Neural cell (in vitro differentiated cells): Measurements from ENCODE around the gene CHST11. TPM values are rescaled to one million over a fixed set of nuclear protein-coding genes. Genes with fewer than 3 reads are reported as not detected.

Source experiments
- H2AFZ ChIP-seq: fragments of 200-600, 300-800 bp; sonication (generic), shearing (Covaris generic); 2 replicates; pipeline ENCODE4 v1.6.0; 2014; ENCODE audit warnings: low read depth, mild to moderate bottlenecking, antibody characterized with exemption, low read length, moderate library complexity
- H3F3A ChIP-seq: fragments of 200-600 bp; shearing (Covaris generic); 2 replicates; pipeline ENCODE4 v1.6.1; 2016; ENCODE audit warnings: mild to moderate bottlenecking, moderate library complexity, mixed read lengths, antibody characterized with exemption, low read length; ENCODE audit not compliant: insufficient read depth, poor library complexity, severe bottlenecking
- H3K27ac ChIP-seq: fragments of 200-600, 300-800 bp; sonication (generic), shearing (Covaris generic); 2 replicates; pipeline ENCODE4 v1.5.1; 2014; ENCODE audit warnings: mild to moderate bottlenecking, low read length, moderate library complexity
- H3K27me3 ChIP-seq: fragments of 300-800, 200-600 bp; sonication (generic), shearing (Covaris generic); 2 replicates; pipeline ENCODE4 v1.6.0; 2014; ENCODE audit warnings: mild to moderate bottlenecking, low read depth, low read length, moderate library complexity; ENCODE audit not compliant: insufficient read depth
- H3K36me3 ChIP-seq: fragments of 300-800, 200-600 bp; sonication (generic), shearing (Covaris generic); 2 replicates; pipeline ENCODE4 v1.5.1; 2014; ENCODE audit warnings: mild to moderate bottlenecking, antibody characterized with exemption, low read length, moderate library complexity; ENCODE audit not compliant: insufficient read depth
- H3K4me2 ChIP-seq: fragments of 300-800, 200-600 bp; sonication (generic), shearing (Covaris generic); 2 replicates; pipeline ENCODE4 v1.6.0; 2014; ENCODE audit warnings: mild to moderate bottlenecking, low read length
- H3K4me3 ChIP-seq: fragments of 300-800, 200-600 bp; sonication (generic), shearing (Covaris generic); 2 replicates; pipeline ENCODE4 v1.5.1; 2014; ENCODE audit warnings: mild to moderate bottlenecking, low read length, moderate library complexity
- H3K79me2 ChIP-seq: fragments of 200-600 bp; shearing (Covaris generic); replicated peaks from 2 replicates; pipeline ENCODE4 v1.6.0; 2014; ENCODE audit warnings: mild to moderate bottlenecking, low read length, moderate library complexity; ENCODE audit not compliant: insufficient read depth
- H3K9ac ChIP-seq: fragments of 300-800, 200-600 bp; sonication (generic), shearing (Covaris generic); 2 replicates; pipeline ENCODE4 v1.6.1; 2016; ENCODE audit warnings: mild to moderate bottlenecking, low read length, mixed read lengths
- H3K9me2 ChIP-seq: fragments of 200-600 bp; shearing (Covaris generic); 2 replicates; pipeline ENCODE4 v1.6.1; 2016; ENCODE audit warnings: mild to moderate bottlenecking, low read length, mixed read lengths; ENCODE audit not compliant: insufficient read depth
- H3K9me3 ChIP-seq: fragments of 200-600, 300-800 bp; sonication (generic), shearing (Covaris generic); 2 replicates; pipeline ENCODE4 v1.6.1; 2016; ENCODE audit warnings: mild to moderate bottlenecking, mixed run types, low read length, moderate library complexity, mixed read lengths
- H4K20me1 ChIP-seq: fragments of 200-600 bp; shearing (Covaris generic); 2 replicates; pipeline ENCODE4 v1.6.1; 2016; ENCODE audit warnings: mild to moderate bottlenecking, mixed run types; ENCODE audit not compliant: insufficient read depth
- EP300 ChIP-seq: fragments of 450-650 bp; conservative IDR thresholded peaks from 2 replicates; pipeline ENCODE4 v1.6.1; 2014; ENCODE audit warnings: antibody characterized with exemption, mild to moderate bottlenecking, moderate library complexity; ENCODE audit not compliant: poor library complexity, severe bottlenecking
- EZH2 ChIP-seq: fragments of 200-600, 300-800 bp; shearing (Covaris generic), sonication (generic); IDR thresholded peaks from 2 replicates; pipeline ENCODE4 v1.6.1; 2014; ENCODE audit warnings: antibody characterized with exemption, low read length, borderline replicate concordance, mild to moderate bottlenecking; ENCODE audit not compliant: insufficient read depth, poor library complexity, severe bottlenecking
- POLR2AphosphoS5 ChIP-seq: IDR thresholded peaks from 2 replicates; pipeline ENCODE4 v1.6.1; 2012
- RAD21 ChIP-seq: fragments of 450-650 bp; conservative IDR thresholded peaks from 2 replicates; pipeline ENCODE4 v1.6.1; 2014; ENCODE audit warnings: antibody characterized with exemption, mild to moderate bottlenecking, moderate library complexity
- SMC3 ChIP-seq: fragments of 450-650 bp; conservative IDR thresholded peaks from 2 replicates; pipeline ENCODE4 v1.6.1; 2014; ENCODE audit warnings: antibody characterized with exemption, mild to moderate bottlenecking, moderate library complexity; ENCODE audit not compliant: poor library complexity
- TAF1 ChIP-seq: IDR thresholded peaks from 2 replicates; pipeline ENCODE4 v1.6.1; 2012; ENCODE audit warnings: low read depth
- polyA plus RNA-seq: library from polyadenylated mRNA; depleted of rRNA; stranded (reverse); fragments of >200 nt; gene quantifications from 2 replicates; pipeline ENCODE4 v1.2.3, GENCODE V29; 2014
- TF ChIP-seq, protein P1 (sequence below): fragments of 450-650 bp; IDR thresholded peaks from 2 replicates; pipeline ENCODE4 v1.5.1; 2014; ENCODE audit warnings: antibody characterized with exemption, mild to moderate bottlenecking, moderate library complexity; ENCODE audit not compliant: poor library complexity, severe bottlenecking
- TF ChIP-seq, protein P2 (sequence below): IDR thresholded peaks from 2 replicates; pipeline ENCODE4 v1.6.1; 2012; ENCODE audit warnings: borderline replicate concordance

CHST11 gene
- polyA plus RNA-seq, 1 donor from 2014 or later = 15.0 TPM

DNA sequence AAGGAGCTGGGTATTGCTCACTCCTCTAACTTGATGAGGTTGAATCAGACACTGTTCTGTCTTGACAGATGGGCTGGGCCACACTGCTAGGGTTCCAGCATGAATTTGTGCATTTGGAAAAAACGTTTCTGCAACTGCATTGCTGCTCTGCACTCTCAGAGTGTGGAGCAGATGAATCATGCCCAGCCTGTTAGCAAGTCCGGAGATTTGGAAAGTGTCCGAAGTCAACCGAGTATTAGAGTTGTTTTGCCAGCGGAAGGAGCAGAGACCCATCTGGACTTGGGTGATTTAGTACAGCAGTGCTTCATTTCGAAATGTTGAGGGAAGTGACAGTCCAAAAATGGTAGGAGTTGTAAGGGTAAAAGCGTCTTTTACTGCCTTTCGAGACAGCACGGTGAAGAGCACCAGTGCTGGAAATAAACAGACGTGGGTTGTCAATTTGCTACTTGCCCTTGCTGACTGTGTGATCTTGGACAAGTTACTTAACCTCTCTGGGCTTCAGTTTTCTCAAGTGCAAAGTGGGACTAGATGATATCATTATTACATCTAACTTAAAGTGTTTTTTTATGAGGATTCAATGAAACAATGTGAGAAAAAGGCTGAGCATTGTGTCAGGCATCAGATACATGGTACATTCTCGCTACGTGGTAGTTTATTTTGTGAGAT, 139.5 kb downstream of the CHST11 start:
- TF ChIP-seq EP300 = no peak
- no peak for TF ChIP-seq RAD21
- TF ChIP-seq, protein P1, sequence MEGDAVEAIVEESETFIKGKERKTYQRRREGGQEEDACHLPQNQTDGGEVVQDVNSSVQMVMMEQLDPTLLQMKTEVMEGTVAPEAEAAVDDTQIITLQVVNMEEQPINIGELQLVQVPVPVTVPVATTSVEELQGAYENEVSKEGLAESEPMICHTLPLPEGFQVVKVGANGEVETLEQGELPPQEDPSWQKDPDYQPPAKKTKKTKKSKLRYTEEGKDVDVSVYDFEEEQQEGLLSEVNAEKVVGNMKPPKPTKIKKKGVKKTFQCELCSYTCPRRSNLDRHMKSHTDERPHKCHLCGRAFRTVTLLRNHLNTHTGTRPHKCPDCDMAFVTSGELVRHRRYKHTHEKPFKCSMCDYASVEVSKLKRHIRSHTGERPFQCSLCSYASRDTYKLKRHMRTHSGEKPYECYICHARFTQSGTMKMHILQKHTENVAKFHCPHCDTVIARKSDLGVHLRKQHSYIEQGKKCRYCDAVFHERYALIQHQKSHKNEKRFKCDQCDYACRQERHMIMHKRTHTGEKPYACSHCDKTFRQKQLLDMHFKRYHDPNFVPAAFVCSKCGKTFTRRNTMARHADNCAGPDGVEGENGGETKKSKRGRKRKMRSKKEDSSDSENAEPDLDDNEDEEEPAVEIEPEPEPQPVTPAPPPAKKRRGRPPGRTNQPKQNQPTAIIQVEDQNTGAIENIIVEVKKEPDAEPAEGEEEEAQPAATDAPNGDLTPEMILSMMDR = no peak
- no peak for TF ChIP-seq EZH2
- no peak for TF ChIP-seq SMC3
- Histone ChIP-seq H3F3A (no peaks in the 10 kb centered on the region), H3K4me2 (no peak overlapping the region), H2AFZ (no peak overlapping the region), H3K9me2 (no peaks in the 10 kb centered on the region), H3K4me3 (no peak overlapping the region), H3K27ac (no peak overlapping the region), H3K9ac (no peak overlapping the region), H3K27me3 (no peaks in the 10 kb centered on the region), H3K79me2 (peaks cover 6% of the 10 kb centered on the region), H4K20me1 (no peaks in the 10 kb centered on the region), H3K36me3 (no peaks in the 10 kb centered on the region), H3K9me3 (no peaks in the 10 kb centered on the region)

DNA sequence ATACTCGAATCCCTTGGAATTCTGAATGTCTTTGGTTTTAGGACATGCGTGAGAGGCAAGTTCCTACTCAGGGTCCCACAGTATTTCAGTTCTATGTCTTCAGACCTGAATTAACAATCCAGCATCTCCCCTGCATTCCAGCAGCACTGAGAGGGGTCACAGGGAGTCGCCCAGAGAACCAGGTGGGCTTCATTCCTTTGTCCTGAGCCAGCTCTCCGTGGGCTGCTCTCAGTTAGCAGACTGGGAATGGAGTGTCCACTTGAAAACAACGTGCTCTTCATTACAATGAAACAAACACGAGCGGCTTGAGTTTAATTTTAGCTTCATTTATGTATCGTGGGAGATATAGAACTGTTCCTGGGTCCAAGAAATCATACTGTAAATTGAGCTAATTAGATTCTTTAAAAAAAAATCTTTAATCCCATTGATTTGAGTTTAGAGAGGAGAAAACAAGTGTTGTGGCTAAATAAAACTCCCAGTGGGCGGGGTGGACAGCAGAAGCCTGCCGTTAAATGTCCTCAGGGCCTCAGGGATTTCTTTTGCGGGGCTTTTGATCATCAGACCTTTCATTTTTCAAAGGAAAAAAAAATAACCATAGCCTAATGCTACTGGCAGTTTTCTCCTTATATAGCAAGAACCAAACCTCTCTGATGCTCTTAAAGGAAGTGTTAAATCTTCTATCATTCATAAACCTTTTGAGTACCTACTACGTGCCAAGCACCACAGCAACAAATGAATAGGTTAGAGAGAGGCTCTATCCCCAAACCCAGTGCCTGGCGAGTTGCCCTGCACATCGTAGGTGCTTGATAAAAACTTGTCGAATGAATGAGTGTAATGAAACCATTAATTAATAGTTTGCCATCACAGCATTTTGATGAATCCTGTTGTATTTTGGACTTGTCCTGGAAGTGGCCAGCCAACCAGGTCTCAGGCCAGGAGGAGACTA, 140.4 kb downstream of the CHST11 start:
- Histone ChIP-seq H3K4me2 (no peak overlapping the region), H3K36me3 (no peaks in the 10 kb centered on the region), H4K20me1 (no peaks in the 10 kb centered on the region), H3K79me2 (peaks cover 6% of the 10 kb centered on the region), H3K27me3 (no peaks in the 10 kb centered on the region), H2AFZ (no peak overlapping the region), H3F3A (no peaks in the 10 kb centered on the region), H3K9me3 (no peaks in the 10 kb centered on the region), H3K27ac (no peak overlapping the region), H3K9ac (no peak overlapping the region), H3K9me2 (no peaks in the 10 kb centered on the region), H3K4me3 (no peak overlapping the region)
- TF ChIP-seq RAD21 (no peak), TAF1 (no peak), EZH2 (no peak), EP300 (no peak), SMC3 (no peak), POLR2AphosphoS5 (no peak)
- TF ChIP-seq, protein P2, sequence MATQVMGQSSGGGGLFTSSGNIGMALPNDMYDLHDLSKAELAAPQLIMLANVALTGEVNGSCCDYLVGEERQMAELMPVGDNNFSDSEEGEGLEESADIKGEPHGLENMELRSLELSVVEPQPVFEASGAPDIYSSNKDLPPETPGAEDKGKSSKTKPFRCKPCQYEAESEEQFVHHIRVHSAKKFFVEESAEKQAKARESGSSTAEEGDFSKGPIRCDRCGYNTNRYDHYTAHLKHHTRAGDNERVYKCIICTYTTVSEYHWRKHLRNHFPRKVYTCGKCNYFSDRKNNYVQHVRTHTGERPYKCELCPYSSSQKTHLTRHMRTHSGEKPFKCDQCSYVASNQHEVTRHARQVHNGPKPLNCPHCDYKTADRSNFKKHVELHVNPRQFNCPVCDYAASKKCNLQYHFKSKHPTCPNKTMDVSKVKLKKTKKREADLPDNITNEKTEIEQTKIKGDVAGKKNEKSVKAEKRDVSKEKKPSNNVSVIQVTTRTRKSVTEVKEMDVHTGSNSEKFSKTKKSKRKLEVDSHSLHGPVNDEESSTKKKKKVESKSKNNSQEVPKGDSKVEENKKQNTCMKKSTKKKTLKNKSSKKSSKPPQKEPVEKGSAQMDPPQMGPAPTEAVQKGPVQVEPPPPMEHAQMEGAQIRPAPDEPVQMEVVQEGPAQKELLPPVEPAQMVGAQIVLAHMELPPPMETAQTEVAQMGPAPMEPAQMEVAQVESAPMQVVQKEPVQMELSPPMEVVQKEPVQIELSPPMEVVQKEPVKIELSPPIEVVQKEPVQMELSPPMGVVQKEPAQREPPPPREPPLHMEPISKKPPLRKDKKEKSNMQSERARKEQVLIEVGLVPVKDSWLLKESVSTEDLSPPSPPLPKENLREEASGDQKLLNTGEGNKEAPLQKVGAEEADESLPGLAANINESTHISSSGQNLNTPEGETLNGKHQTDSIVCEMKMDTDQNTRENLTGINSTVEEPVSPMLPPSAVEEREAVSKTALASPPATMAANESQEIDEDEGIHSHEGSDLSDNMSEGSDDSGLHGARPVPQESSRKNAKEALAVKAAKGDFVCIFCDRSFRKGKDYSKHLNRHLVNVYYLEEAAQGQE = no peak
